HG02943 (cell line): ENCODE results near the gene RBP3.

ENCODE experiments used
- ATAC-seq: cut with Tn5 transposase; IDR thresholded peaks from one replicate; pipeline ENCODE4 v1.9.1; 2021; ENCODE audit warnings: mild to moderate bottlenecking, low read depth, moderate library complexity; ENCODE audit not compliant: unreplicated experiment

The RBP3 gene

GRCh38 chr10:47334466-47335295, 13.5 kb upstream of the RBP3 start:
- ATAC-seq = no peak

DNA sequence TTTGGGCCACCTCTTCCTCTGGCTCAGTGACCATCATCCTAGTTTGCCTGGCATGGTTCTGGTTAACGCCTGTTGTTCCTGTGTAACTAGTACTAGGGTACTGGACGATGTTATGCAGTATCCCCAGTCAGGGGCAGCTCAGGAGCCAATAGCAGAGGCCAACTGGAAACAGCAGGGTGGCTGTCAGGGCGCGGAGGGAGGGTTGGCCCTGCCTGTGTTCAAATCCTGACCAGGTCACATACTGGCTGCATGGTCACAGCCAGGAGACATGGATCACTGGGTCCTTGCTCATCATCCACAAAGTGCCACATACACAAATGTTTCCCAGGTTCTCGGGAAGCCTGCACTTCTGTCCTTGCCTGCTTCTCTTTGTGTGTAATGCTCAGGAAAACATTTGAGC, 12.3 kb upstream of the RBP3 start:
- ATAC-seq = no peak

- ATAC-seq = no peak
Observed at GRCh38 chr10:47336387-47337134, 11.6 kb upstream of the RBP3 start.

DNA sequence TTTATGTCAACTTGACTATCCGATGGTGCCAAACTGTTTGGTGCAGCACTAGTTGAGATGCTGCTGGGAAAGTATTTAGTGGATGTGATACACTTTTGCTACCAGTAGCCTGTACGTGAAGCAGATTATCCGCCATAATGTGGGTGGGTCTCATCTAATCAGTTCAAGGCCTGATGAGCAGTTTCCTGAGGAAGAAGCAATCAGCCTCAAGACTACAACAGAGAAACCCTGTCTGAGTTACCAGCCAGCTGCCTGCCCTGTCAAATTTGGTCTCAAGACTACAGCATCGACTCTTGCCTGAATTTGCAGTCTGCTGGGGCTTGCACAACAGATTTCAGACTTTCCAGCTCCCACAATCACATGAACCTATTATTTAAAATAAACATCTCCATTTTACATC, 10.9 kb upstream of the RBP3 start:
- no peak for ATAC-seq

DNA sequence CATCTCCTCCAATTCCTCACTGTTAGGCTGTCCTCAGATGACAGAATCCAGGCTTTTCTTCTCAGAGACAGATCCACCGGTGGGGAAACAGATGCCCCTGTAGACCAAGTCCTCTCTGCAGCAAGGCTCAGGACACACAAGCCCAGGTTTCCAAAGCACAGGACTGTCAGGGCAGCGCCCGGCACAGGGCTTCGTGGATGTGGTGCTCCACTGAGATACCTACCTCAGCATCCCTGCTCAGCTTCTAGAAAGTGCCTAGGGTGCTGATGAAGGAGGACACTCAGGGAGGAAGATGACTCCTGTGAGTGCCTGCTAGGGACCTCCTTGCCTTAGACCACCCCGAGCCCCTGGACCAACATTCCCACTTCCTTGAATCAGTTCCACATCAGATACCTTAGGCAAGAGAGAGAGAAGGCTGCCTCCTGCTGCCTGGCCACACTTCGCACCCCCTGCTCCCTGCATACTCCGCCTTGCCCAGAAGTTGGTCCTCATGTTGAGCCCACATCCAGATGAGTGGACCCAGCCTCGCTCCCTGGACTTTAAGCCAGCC, 8.9 kb upstream of the RBP3 start:
- no peak for ATAC-seq

GRCh38 chr10:47339759-47340607, 8.2 kb upstream of the RBP3 start:
- ATAC-seq = no peak

DNA sequence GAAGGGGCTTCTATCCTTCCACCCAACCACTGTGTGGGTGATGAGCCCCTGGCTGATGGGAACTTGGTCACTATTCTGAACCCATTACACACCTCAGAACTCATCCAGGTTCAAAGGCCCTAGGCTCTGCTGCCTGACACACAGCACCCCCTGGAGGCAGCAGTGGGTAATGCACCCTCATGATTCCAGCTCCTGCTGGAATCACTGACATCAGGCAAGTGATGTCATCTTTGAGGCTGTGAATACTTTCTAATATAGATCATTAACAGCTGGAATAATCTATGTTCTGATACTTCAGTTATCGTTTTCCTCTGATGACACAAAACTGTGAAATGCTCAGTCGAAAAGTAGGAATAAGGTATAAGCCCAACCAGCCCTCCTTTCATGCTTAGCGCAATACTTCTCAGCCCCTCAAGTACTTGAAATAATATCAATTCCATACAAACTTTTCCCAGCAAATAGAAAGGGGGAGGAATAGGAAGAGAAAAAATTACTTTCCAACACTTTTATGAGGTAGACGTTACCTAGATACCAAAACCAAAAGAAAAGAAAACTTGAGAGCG, 7.5 kb upstream of the RBP3 start:
- no peak for ATAC-seq

DNA sequence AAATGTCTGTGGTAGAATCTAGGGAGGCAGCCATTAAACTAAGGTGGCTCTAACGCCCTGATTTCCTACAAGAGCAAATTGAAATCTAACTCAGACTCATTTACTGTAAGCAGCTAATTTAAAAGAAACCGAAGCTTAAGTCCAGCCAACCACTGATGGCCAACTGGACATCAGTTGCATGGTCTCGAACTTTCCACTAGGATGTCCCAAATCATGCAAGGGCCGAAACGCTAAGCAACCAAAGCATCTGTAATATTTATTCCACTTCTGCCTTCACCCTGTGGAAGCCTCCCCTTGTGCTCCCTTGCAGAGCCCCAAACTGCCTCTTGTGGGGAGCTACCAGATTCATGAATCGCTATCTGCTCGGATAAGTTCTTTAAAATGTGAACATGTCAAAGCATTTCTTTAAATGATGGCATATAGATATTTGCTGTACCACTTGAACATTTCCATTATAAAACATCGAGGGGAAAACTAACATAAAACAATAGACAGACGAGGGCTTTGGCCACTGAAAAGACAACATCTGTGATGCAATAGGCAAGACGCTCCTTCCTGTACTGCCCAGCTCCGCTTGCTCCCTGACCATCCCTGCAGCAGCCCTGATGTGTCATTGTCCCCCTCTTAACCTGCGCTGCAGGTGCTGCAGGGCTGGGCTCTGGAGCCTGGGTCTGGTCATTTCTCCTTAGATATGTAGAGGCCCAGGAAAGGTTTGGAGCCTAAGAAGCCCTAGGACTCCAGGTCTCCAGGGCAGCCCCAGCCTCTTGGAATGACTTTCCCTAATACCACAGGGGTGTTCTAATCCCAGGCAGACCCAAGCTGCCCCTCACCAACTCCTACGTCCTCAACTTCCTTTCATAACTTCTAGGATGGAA, 2.9 kb upstream of the RBP3 start:
- ATAC-seq = no peak

DNA sequence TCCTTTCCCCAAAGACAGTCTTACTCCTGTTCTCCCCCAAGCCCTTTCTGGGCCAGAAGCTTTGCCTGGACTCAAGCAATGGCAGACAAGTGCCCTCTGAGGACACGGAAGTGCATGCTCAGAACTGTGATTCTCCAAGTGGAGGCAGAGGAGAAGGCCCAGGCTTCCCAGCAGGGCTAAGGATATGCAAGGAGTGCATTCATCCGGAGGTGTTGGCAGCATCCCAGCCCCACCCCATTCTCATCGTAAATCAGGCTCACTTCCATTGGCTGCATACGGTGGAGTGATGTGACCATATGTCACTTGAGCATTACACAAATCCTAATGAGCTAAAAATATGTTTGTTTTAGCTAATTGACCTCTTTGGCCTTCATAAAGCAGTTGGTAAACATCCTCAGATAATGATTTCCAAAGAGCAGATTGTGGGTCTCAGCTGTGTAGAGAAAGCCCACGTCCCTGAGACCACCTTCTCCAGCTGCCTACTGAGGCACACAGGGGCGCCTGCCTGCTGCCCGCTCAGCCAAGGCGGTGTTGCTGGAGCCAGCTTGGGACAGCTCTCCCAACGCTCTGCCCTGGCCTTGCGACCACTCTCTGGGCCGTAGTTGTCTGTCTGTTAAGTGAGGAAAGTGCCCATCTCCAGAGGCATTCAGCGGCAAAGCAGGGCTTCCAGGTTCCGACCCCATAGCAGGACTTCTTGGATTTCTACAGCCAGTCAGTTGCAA, 1.4 kb upstream of the RBP3 start:
- ATAC-seq = no peak

- no peak for ATAC-seq
Observed at GRCh38 chr10:47347303-47347675, 874 bp upstream of the RBP3 start.

GRCh38 chr10:47348661-47349470, 703 bp downstream of the RBP3 start:
- ATAC-seq = no peak

GRCh38 chr10:47349516-47349915, 1.4 kb downstream of the RBP3 start:
- ATAC-seq = no peak

GRCh38 chr10:47349941-47350371, 1.8 kb downstream of the RBP3 start:
- ATAC-seq = no peak

GRCh38 chr10:47350671-47351640, 2.8 kb downstream of the RBP3 start:
- no peak for ATAC-seq

DNA sequence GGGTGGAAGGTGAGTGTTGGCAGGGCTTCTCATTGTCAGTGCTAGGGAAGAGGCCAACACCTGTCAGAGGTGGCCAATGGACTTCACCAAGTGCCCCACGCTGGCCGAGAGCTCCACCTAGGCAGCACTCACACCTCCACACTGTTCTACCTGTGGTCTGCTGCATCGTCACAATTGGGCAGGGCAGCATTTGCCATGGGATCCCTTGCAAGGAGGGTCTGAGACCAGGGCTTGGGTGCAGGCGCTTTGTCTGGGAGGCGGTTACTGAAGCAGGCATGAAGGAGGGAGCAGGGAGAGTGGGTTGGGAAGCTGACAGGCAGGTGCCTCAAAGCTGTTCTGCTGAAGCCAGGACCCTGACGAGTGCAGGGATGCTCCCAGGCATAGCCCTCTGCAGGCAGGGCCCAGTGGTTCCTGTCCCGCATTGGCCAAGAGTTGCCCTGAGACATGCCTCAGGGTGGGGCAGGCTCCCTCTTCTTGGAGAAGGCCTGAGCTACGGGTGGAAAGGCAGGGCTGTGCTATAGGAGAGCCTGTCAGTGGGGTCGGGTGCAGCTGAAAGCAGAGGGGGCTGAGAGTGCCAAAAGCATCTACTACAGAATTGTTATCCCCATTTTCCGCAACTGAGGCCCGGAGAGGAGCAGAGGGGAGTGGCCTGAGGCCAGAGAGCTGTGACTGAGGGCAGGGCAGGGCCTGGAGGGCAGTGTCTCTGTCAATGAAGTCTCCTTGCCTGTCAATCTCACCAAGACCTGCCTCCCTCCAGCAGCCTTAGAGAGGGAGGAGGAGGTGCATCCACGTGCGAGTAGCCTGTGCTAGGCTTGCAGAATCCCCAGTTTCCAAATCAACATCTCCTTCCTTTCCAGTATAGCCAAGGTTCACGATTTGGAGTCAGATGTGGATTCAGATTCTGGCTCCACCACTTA, 4.0 kb downstream of the RBP3 start:
- ATAC-seq = no peak

DNA sequence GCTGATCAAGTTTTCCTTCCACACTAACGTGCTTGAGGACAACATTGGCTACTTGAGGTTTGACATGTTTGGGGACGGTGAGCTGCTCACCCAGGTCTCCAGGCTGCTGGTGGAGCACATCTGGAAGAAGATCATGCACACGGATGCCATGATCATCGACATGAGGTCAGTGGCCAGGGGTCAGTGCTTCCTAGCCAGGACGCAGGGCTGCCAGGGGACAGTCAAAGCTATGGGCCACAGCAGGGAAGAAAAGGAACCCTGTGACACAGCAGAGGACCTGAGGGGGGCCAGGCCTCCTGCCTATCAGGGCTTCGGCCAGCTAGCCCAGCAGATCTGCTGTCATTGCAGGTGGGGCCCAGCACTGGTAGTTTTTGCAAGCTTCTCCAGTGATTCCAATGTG, 5.2 kb downstream of the RBP3 start:
- ATAC-seq = no peak
